HepG2 (cell line): Measurements from ENCODE around the gene NGDN. TPM values are rescaled to one million over a fixed set of nuclear protein-coding genes. Genes with fewer than 3 reads are reported as not detected.

ENCODE experiments used
- ATF4 ChIP-seq, 2 experiments: fragments of 450-650 bp in 1 of 2; sonication (generic) in 1 of 2; formaldehyde crosslinking; IDR thresholded peaks; 2 replicates each; pipeline versions ENCODE4 v1.5.0 to v1.8.0; 2020 to 2022; ENCODE audit warnings: mild to moderate bottlenecking in 1 of 2, missing genetic modification reagents in 1 of 2
- CEBPB ChIP-seq: IDR thresholded peaks from 2 replicates; pipeline ENCODE4 v1.6.1; 2011; ENCODE audit warnings: low read depth, low read length, improper control_type of control experiment, borderline replicate concordance
- CHCHD3 ChIP-seq: sonication (generic); formaldehyde crosslinking; IDR thresholded peaks from 2 replicates; pipeline ENCODE4 v1.8.0; 2022; ENCODE audit warnings: mild to moderate bottlenecking, missing genetic modification reagents, moderate library complexity
- CSRNP2 ChIP-seq: sonication (generic); formaldehyde crosslinking; conservative IDR thresholded peaks from 2 replicates; pipeline ENCODE4 v1.8.0; 2022; ENCODE audit warnings: low read depth, missing genetic modification reagents
- DMAP1 ChIP-seq: IDR thresholded peaks from 2 replicates; pipeline ENCODE4 v1.6.1; 2016
- FOXP1 ChIP-seq, 2 experiments: fragments of 450-650 bp in 1 of 2; IDR thresholded peaks; 2 replicates each; pipeline ENCODE4 v1.6.1; 2017 to 2018; ENCODE audit warnings: antibody characterized with exemption in 1 of 2
- HNF4A ChIP-seq: sonication (generic); formaldehyde crosslinking; IDR thresholded peaks from 2 replicates; pipeline ENCODE4 v1.4.0; 2020; ENCODE audit warnings: missing genetic modification reagents
- HOXA9 ChIP-seq: sonication (generic); formaldehyde crosslinking; IDR thresholded peaks from 2 replicates; pipeline ENCODE4 v1.8.1; 2022; ENCODE audit warnings: missing genetic modification reagents, mild to moderate bottlenecking, moderate library complexity, borderline replicate concordance
- IRF2 ChIP-seq: IDR thresholded peaks from 2 replicates; pipeline ENCODE4 v1.6.1; 2018; ENCODE audit warnings: missing genetic modification reagents, missing compliant biosample characterization
- JARID2 ChIP-seq: sonication (generic); formaldehyde crosslinking; IDR thresholded peaks from 2 replicates; pipeline ENCODE4 v1.8.1; 2023; ENCODE audit warnings: missing genetic modification reagents, inconsistent platforms; ENCODE audit not compliant: insufficient replicate concordance
- KDM1A ChIP-seq: IDR thresholded peaks from 2 replicates; pipeline ENCODE4 v1.6.1; 2016; ENCODE audit warnings: missing compliant biosample characterization
- PCBP1 ChIP-seq: fragments of 200-400 bp; formaldehyde crosslinking; IDR thresholded peaks from 2 replicates; pipeline ENCODE4 v1.6.1; 2017; ENCODE audit warnings: mild to moderate bottlenecking, low read depth, low read length, borderline replicate concordance
- REL ChIP-seq: sonication (generic); formaldehyde crosslinking; conservative IDR thresholded peaks from 2 replicates; pipeline ENCODE4 v1.8.0; 2022; ENCODE audit warnings: mild to moderate bottlenecking, missing genetic modification reagents, moderate library complexity
- STAG1 ChIP-seq: sonication (generic); formaldehyde crosslinking; IDR thresholded peaks from 2 replicates; pipeline ENCODE4 v1.4.0; 2020; ENCODE audit warnings: missing genetic modification reagents
- TAF1 ChIP-seq: sonication (generic); formaldehyde crosslinking; IDR thresholded peaks from 2 replicates; pipeline ENCODE4 v1.4.0; 2020; ENCODE audit warnings: missing genetic modification reagents
- TFDP1 ChIP-seq: IDR thresholded peaks from 2 replicates; pipeline ENCODE4 v1.6.1; 2016; ENCODE audit warnings: missing compliant biosample characterization, missing genetic modification reagents, borderline replicate concordance
- TGIF2 ChIP-seq: IDR thresholded peaks from 2 replicates; pipeline ENCODE4 v1.6.1; 2016; ENCODE audit warnings: control low read depth, missing compliant biosample characterization
- ZBTB4 ChIP-seq: sonication (generic); formaldehyde crosslinking; IDR thresholded peaks from 2 replicates; pipeline ENCODE4 v1.4.0; 2020; ENCODE audit warnings: missing genetic modification reagents, mild to moderate bottlenecking, borderline replicate concordance
- ZFAT ChIP-seq: sonication (generic); formaldehyde crosslinking; conservative IDR thresholded peaks from 2 replicates; pipeline ENCODE4 v1.8.1; 2023; ENCODE audit warnings: missing genetic modification reagents, inconsistent platforms
- ZFP36L2 ChIP-seq: sonication (generic); formaldehyde crosslinking; IDR thresholded peaks from 2 replicates; pipeline ENCODE4 v1.4.0; 2020; ENCODE audit warnings: missing genetic modification reagents
- ZNF3 ChIP-seq: IDR thresholded peaks from 2 replicates; pipeline ENCODE4 v1.7.0; 2017; ENCODE audit warnings: inconsistent platforms
- ZNF615 ChIP-seq: sonication (generic); formaldehyde crosslinking; IDR thresholded peaks from 2 replicates; pipeline ENCODE4 v1.5.0; 2020; ENCODE audit warnings: mild to moderate bottlenecking, missing genetic modification reagents, borderline replicate concordance
- ZNF619 ChIP-seq: sonication (generic); formaldehyde crosslinking; IDR thresholded peaks from 2 replicates; pipeline ENCODE4 v1.4.0; 2020; ENCODE audit warnings: mild to moderate bottlenecking, missing genetic modification reagents
- ZNF660 ChIP-seq: sonication (generic); formaldehyde crosslinking; IDR thresholded peaks from 2 replicates; pipeline ENCODE4 v1.5.1; 2020; ENCODE audit warnings: mild to moderate bottlenecking, low read depth, missing genetic modification reagents, borderline replicate concordance
- ZNF780A ChIP-seq: sonication (generic); formaldehyde crosslinking; IDR thresholded peaks from 2 replicates; pipeline ENCODE4 v1.8.0; 2022; ENCODE audit warnings: mild to moderate bottlenecking, missing genetic modification reagents, moderate library complexity
- polyA plus RNA-seq, 8 experiments: library from polyadenylated mRNA; depleted of rRNA in 3 of 8; stranded (reverse) in 7 of 8; unstranded in 1 of 8; fragments of >200 nt; fragmentation: Illumina TruSeq in 4 of 8; extraction: Trizol in 4 of 8; gene quantifications; 2 replicates each; pipeline versions ENCODE4 v1.2.1 to v1.2.3, GENCODE V29; 2011 to 2016; ENCODE audit warnings: low read depth in 4 of 8, missing spikeins in 1 of 8, mixed read lengths in 1 of 8; ENCODE audit not compliant: insufficient read depth in 1 of 8
- total RNA-seq, 5 experiments: library from RNA; depleted of rRNA; stranded (reverse); fragments of >200 nt; fragmentation: Illumina TruSeq; extraction: Trizol; gene quantifications; 2 replicates each; pipeline ENCODE4 v1.2.3, GENCODE V29; 2016; ENCODE audit warnings: low read depth in 1 of 5

The NGDN gene
- total and polyA plus RNA-seq, 2 of the 13 experiments (the other 11 are each of a cell fraction or from before 2014, with no cell fraction given) = 154 to 216 TPM

GRCh38 chr14:23483236-23483854 lies 13.8 kb downstream of the NGDN start (continued):
- TF ChIP-seq CSRNP2 (CRISPR knock-in tag) = no peak
- no peak for TF ChIP-seq KDM1A
- TF ChIP-seq JARID2 (CRISPR knock-in tag) = no peak
- TF ChIP-seq CEBPB = no peak
- no peak for TF ChIP-seq ZNF660 (CRISPR knock-in tag)
- no peak for TF ChIP-seq REL
- TF ChIP-seq STAG1 (CRISPR knock-in tag) = peak; percentile 75
- TF ChIP-seq IRF2 (CRISPR knock-in tag) = 0 out of 2 replicates have a peak, but pooled peaks have one; percentile 30
- 0 out of 4 replicates have a peak, but pooled peaks of 1 of the 2 experiments have one; percentile 18 for TF ChIP-seq ATF4 (CRISPR knock-in tag; IDR thresholded peaks at IDR 0.05)
- no peak for TF ChIP-seq TAF1
- TF ChIP-seq DMAP1 (CRISPR knock-in tag) = no peak
- TF ChIP-seq TGIF2 (CRISPR knock-in tag) = no peak
- no peak for TF ChIP-seq HNF4A (CRISPR knock-in tag)
- TF ChIP-seq ZFP36L2 (CRISPR knock-in tag) = no peak
- TF ChIP-seq PCBP1 = 0 out of 2 replicates have a peak, but pooled peaks have one; percentile 76
- TF ChIP-seq FOXP1 (IDR thresholded peaks at IDR 0.05) = no peak
- no peak for TF ChIP-seq FOXP1 (CRISPR knock-in tag; IDR thresholded peaks at IDR 0.05)
- TF ChIP-seq CHCHD3 (CRISPR knock-in tag) = no peak
- TF ChIP-seq ZNF3 (CRISPR knock-in tag) = no peak
- TF ChIP-seq ZNF780A (CRISPR knock-in tag) = no peak
- no peak; the same call in 1 of the 2 replicates for TF ChIP-seq HOXA9
- no peak for TF ChIP-seq ZBTB4 (CRISPR knock-in tag)
- TF ChIP-seq ZNF615 (CRISPR knock-in tag) = no peak
- no peak for TF ChIP-seq ZFAT (CRISPR knock-in tag)
- TF ChIP-seq ZNF619 (CRISPR knock-in tag) = 0 out of 2 replicates have a peak, but pooled peaks have one; percentile 44
- TF ChIP-seq TFDP1 (CRISPR knock-in tag) = no peak
